Liver (tissue), 9 donors: ENCODE data around the gene VPS4B. TPM values are rescaled to one million over a fixed set of nuclear protein-coding genes. Genes with fewer than 3 reads are reported as not detected.

ENCODE experiments used
- DNase-seq: peaks from one replicate; pipeline ENCODE4 v3.0.0-alpha.2; 2017; ENCODE audit warnings: low spot score
- H3K27ac ChIP-seq, 2 donors: one replicate each; pipeline ENCODE4 v1.7.0; 2013; ENCODE audit warnings: inconsistent platforms in 2 of 2, low read length in 2 of 2, control low read depth in 1 of 2, low read depth in 1 of 2, mild to moderate bottlenecking in 1 of 2
- H3K27me3 ChIP-seq, 4 donors: one replicate each; pipeline versions ENCODE4 v1.6.1 to v1.7.0; 2013; ENCODE audit warnings: low read length in 3 of 4, inconsistent platforms in 1 of 4, mild to moderate bottlenecking in 1 of 4, moderate library complexity in 1 of 4; ENCODE audit not compliant: control insufficient read depth in 4 of 4, insufficient read depth in 4 of 4
- H3K36me3 ChIP-seq, 4 donors: one replicate each; pipeline versions ENCODE4 v1.6.1 to v1.7.0; 2013; ENCODE audit warnings: low read length in 3 of 4, mild to moderate bottlenecking in 3 of 4, low read depth in 1 of 4, moderate library complexity in 1 of 4; ENCODE audit not compliant: control insufficient read depth in 4 of 4, insufficient read depth in 3 of 4
- H3K4me1 ChIP-seq, 4 donors: one replicate each; pipeline versions ENCODE4 v1.6.1 to v1.7.0; 2013; ENCODE audit warnings: low read length in 3 of 4, mild to moderate bottlenecking in 3 of 4, moderate library complexity in 1 of 4; ENCODE audit not compliant: control insufficient read depth in 4 of 4, insufficient read depth in 4 of 4
- H3K4me3 ChIP-seq, 3 donors: one replicate each; pipeline versions ENCODE4 v1.6.1 to v1.7.0; 2013; ENCODE audit warnings: low read length in 3 of 3, control low read depth in 1 of 3, low read depth in 1 of 3, mild to moderate bottlenecking in 1 of 3
- H3K9ac ChIP-seq, 2 donors: one replicate each; pipeline ENCODE4 v1.7.0; 2013; ENCODE audit warnings: low read length in 2 of 2, mild to moderate bottlenecking in 2 of 2, moderate library complexity in 2 of 2, control low read depth in 1 of 2, low read depth in 1 of 2
- H3K9me3 ChIP-seq, 4 donors: one replicate each; pipeline versions ENCODE4 v1.6.1 to v1.7.0; 2013; ENCODE audit warnings: low read length in 3 of 4; ENCODE audit not compliant: control insufficient read depth in 4 of 4
- EGR1 ChIP-seq, 2 donors: IDR thresholded peaks; 2 replicates each; pipeline ENCODE4 v1.6.1; 2016 to 2018; ENCODE audit warnings: antibody characterized with exemption in 2 of 2, low read depth in 2 of 2
- FOXA1 ChIP-seq: IDR thresholded peaks from 2 replicates; pipeline ENCODE4 v1.6.1; 2016; ENCODE audit warnings: antibody characterized with exemption
- FOXA2 ChIP-seq: IDR thresholded peaks from 2 replicates; pipeline ENCODE4 v1.6.1; 2016; ENCODE audit warnings: antibody characterized with exemption
- GABPA ChIP-seq, 2 donors: IDR thresholded peaks in 1 of 2; conservative IDR thresholded peaks in 1 of 2; 2 replicates each; pipeline ENCODE4 v1.6.1; 2016; ENCODE audit warnings: antibody characterized with exemption in 2 of 2, mild to moderate bottlenecking in 1 of 2, moderate library complexity in 1 of 2
- HNF4A ChIP-seq, 2 donors: conservative IDR thresholded peaks; 2 replicates each; pipeline ENCODE4 v1.6.1; 2016; ENCODE audit warnings: antibody characterized with exemption in 2 of 2, mild to moderate bottlenecking in 2 of 2
- HNF4G ChIP-seq: IDR thresholded peaks from 2 replicates; pipeline ENCODE4 v1.6.1; 2016; ENCODE audit warnings: antibody characterized with exemption
- JUND ChIP-seq, 2 donors: IDR thresholded peaks; 2 replicates each; pipeline ENCODE4 v1.6.1; 2016; ENCODE audit warnings: antibody characterized with exemption in 2 of 2
- NR2F2 ChIP-seq: IDR thresholded peaks from 2 replicates; pipeline ENCODE4 v1.6.1; 2016; ENCODE audit warnings: antibody characterized with exemption
- RAD21 ChIP-seq, 2 donors: IDR thresholded peaks; 2 replicates each; pipeline ENCODE4 v1.6.1; 2016; ENCODE audit warnings: antibody characterized with exemption in 2 of 2, mild to moderate bottlenecking in 2 of 2
- REST ChIP-seq: IDR thresholded peaks from 2 replicates; pipeline ENCODE4 v1.6.1; 2016; ENCODE audit warnings: antibody characterized with exemption, mild to moderate bottlenecking
- RXRA ChIP-seq, 2 donors: IDR thresholded peaks; 2 replicates each; pipeline ENCODE4 v1.6.1; 2017 to 2018; ENCODE audit warnings: antibody characterized with exemption in 2 of 2, mild to moderate bottlenecking in 1 of 2
- SP1 ChIP-seq: IDR thresholded peaks from 2 replicates; pipeline ENCODE4 v1.6.1; 2018; ENCODE audit warnings: antibody characterized with exemption, mild to moderate bottlenecking
- TAF1 ChIP-seq: conservative IDR thresholded peaks from 2 replicates; pipeline ENCODE4 v1.6.1; 2016; ENCODE audit warnings: antibody characterized with exemption, mild to moderate bottlenecking
- YY1 ChIP-seq: IDR thresholded peaks from 2 replicates; pipeline ENCODE4 v1.6.1; 2016; ENCODE audit warnings: antibody characterized with exemption, mild to moderate bottlenecking
- WGBS: extraction: QIAGEN DNeasy Blood & Tissue Kit; methylation state at CpG from one replicate; pipeline ENCODE4 v1.1.7; 2013; 5-methylcytosine and 5-hydroxymethylcytosine counted together
- polyA plus RNA-seq, 2 donors: library from polyadenylated mRNA; stranded (reverse) in 1 of 2; unstranded in 1 of 2; fragments of 200-250 nt in 1 of 2; fragments of >200 nt in 1 of 2; fragmentation: Nextera tagmentation in 1 of 2; extraction: Ambion mirVana in 1 of 2; gene quantifications; one replicate each; pipeline versions ENCODE4 v1.2.1 to v1.2.3, GENCODE V29; 2013 to 2015
- total RNA-seq, 2 donors: library from RNA; depleted of rRNA; stranded (reverse); fragments of >200 nt; gene quantifications; one replicate each; pipeline ENCODE4 v1.2.3, GENCODE V29; 2014
- TF ChIP-seq, protein P1 (sequence below): IDR thresholded peaks from 2 replicates; pipeline ENCODE4 v1.6.1; 2016; ENCODE audit warnings: antibody characterized with exemption
- TF ChIP-seq, protein P2 (sequence below): IDR thresholded peaks from 2 replicates; pipeline ENCODE4 v1.6.1; 2016; ENCODE audit warnings: antibody characterized with exemption
- TF ChIP-seq, protein P3 (sequence below): IDR thresholded peaks from 2 replicates; pipeline ENCODE4 v1.6.1; 2016; ENCODE audit warnings: antibody characterized with exemption
- TF ChIP-seq, protein P4 (sequence below): fragments of 150-350 bp; IDR thresholded peaks from 2 replicates; pipeline ENCODE4 v1.5.1; 2017; ENCODE audit warnings: improper control_type of control experiment, low read depth, low read length; ENCODE audit not compliant: missing input control
- donor health status: healthy.
- donor health status: healthy.
- donor health status: healthy.
- donor health status: healthy.
- donor health status: healthy.

Gene VPS4B
- total and polyA plus RNA-seq, 4 donors = 12.2 to 20.6 (median 18.2) TPM

DNA sequence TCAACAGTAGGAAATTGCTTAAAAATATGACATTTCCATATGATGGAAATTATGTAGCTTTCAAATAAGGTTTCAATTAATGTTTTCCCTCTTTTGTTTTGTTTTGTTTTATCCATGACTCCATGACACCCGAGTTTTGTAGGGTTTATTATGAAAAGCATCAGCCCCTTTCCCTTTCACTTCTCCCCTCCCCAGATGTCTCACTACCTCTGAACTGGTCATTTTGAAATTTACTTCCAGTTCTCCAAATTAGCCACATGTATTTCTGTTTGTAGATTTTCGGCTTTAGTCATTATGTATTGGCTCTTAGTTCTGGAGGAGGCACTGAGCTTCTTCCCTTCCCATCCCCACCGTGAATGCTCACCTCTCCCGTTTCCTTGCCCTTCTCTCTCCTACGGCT is 18.6 kb upstream of the VPS4B start:
- Histone ChIP-seq H3K9me3 (no peaks in the 10 kb centered on the region), H3K27ac (no peak overlapping the region), H3K4me3 (no peak overlapping the region), H3K27me3 (no peaks in the 10 kb centered on the region), H3K9ac (no peak overlapping the region), H3K4me1 (peaks cover 0 to 5% (median 3%) of the 10 kb centered on the region in 4 donors), H3K36me3 (no peaks in the 10 kb centered on the region)
- TF ChIP-seq REST (no peak), FOXA1 (no peak), TAF1 (no peak), RXRA (IDR thresholded peaks at IDR 0.05) (no peak), GABPA (IDR thresholded peaks at IDR 0.05 in 1 of 2, conservative IDR thresholded peaks at IDR 0.05 in 1 of 2) (no peak), NR2F2 (no peak), SP1 (no peak), JUND (IDR thresholded peaks at IDR 0.05) (no peak), FOXA2 (no peak), HNF4G (no peak), HNF4A (conservative IDR thresholded peaks at IDR 0.05) (no peak), EGR1 (IDR thresholded peaks at IDR 0.05; ENCODE audit: low read depth in 2 of 2) (no peak), RAD21 (IDR thresholded peaks at IDR 0.05) (no peak), YY1 (no peak)
- TF ChIP-seq, protein P1, sequence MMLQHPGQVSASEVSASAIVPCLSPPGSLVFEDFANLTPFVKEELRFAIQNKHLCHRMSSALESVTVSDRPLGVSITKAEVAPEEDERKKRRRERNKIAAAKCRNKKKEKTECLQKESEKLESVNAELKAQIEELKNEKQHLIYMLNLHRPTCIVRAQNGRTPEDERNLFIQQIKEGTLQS = no peak
- TF ChIP-seq, protein P2, sequence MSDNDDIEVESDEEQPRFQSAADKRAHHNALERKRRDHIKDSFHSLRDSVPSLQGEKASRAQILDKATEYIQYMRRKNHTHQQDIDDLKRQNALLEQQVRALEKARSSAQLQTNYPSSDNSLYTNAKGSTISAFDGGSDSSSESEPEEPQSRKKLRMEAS = no peak
- TF ChIP-seq, protein P3, sequence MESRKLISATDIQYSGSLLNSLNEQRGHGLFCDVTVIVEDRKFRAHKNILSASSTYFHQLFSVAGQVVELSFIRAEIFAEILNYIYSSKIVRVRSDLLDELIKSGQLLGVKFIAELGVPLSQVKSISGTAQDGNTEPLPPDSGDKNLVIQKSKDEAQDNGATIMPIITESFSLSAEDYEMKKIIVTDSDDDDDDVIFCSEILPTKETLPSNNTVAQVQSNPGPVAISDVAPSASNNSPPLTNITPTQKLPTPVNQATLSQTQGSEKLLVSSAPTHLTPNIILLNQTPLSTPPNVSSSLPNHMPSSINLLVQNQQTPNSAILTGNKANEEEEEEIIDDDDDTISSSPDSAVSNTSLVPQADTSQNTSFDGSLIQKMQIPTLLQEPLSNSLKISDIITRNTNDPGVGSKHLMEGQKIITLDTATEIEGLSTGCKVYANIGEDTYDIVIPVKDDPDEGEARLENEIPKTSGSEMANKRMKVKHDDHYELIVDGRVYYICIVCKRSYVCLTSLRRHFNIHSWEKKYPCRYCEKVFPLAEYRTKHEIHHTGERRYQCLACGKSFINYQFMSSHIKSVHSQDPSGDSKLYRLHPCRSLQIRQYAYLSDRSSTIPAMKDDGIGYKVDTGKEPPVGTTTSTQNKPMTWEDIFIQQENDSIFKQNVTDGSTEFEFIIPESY = no peak
- TF ChIP-seq, protein P4, sequence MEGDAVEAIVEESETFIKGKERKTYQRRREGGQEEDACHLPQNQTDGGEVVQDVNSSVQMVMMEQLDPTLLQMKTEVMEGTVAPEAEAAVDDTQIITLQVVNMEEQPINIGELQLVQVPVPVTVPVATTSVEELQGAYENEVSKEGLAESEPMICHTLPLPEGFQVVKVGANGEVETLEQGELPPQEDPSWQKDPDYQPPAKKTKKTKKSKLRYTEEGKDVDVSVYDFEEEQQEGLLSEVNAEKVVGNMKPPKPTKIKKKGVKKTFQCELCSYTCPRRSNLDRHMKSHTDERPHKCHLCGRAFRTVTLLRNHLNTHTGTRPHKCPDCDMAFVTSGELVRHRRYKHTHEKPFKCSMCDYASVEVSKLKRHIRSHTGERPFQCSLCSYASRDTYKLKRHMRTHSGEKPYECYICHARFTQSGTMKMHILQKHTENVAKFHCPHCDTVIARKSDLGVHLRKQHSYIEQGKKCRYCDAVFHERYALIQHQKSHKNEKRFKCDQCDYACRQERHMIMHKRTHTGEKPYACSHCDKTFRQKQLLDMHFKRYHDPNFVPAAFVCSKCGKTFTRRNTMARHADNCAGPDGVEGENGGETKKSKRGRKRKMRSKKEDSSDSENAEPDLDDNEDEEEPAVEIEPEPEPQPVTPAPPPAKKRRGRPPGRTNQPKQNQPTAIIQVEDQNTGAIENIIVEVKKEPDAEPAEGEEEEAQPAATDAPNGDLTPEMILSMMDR = no peak
- DNase-seq = no peak
- 80% methylated on average over 5 of the region's 5 CpGs for WGBS
